GM12891 (cell line): ENCODE measurements around the gene SLC30A2.

Source experiments
- PAX5 ChIP-seq: IDR thresholded peaks from 2 replicates; pipeline ENCODE4 v1.6.1; 2011; ENCODE audit warnings: low read length, moderate library complexity, mild to moderate bottlenecking; ENCODE audit not compliant: insufficient read depth, severe bottlenecking
- POLR2A ChIP-seq: IDR thresholded peaks from 2 replicates; pipeline ENCODE4 v1.6.1; 2011; ENCODE audit warnings: low read depth, low read length, control low read depth
- POLR2AphosphoS5 ChIP-seq: IDR thresholded peaks from 2 replicates; pipeline ENCODE4 v1.6.1; 2011; ENCODE audit warnings: low read depth, low read length, control low read depth
- TAF1 ChIP-seq: IDR thresholded peaks from 2 replicates; pipeline ENCODE4 v1.6.1; 2011; ENCODE audit warnings: low read depth, low read length, control low read depth

- TF ChIP-seq TAF1 = no peak
- no peak for TF ChIP-seq PAX5
- TF ChIP-seq POLR2AphosphoS5 = no peak
- TF ChIP-seq POLR2A = no peak
Measured at GRCh38 chr1:26038904-26039303, 7.0 kb downstream of the SLC30A2 start.
